Left forelimb (tissue), 1 donor: ENCODE data around the gene LHX2.

ENCODE experiments used
- DNase-seq: peaks from one replicate; pipeline ENCODE4 v3.0.0-alpha.2; 2018; ENCODE audit warnings: low spot score

LHX2 gene

GRCh38 chr9:124000161-124000783, 11.3 kb upstream of the LHX2 start:
- no peak for DNase-seq

- DNase-seq = no peak
These were observed 10.6 kb upstream of the LHX2 start for GRCh38 chr9:124000784-124001457.

DNA sequence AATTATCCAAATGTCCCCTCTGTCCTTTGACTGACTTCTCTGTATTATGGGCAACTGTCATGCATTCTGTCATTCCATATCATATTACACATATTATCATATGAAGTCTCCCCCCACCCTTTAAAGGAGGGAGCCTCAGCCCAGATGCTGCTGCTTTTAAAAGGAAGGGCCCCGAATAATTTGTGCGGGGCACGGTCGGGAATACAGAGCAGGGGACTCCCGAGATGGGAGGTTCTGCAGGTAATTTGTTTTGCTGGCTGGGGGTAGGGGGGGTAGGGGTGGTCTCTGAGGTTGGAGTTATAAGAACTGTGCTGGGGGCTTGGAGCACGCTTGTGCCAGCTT, 10.1 kb upstream of the LHX2 start:
- DNase-seq = no peak

DNA sequence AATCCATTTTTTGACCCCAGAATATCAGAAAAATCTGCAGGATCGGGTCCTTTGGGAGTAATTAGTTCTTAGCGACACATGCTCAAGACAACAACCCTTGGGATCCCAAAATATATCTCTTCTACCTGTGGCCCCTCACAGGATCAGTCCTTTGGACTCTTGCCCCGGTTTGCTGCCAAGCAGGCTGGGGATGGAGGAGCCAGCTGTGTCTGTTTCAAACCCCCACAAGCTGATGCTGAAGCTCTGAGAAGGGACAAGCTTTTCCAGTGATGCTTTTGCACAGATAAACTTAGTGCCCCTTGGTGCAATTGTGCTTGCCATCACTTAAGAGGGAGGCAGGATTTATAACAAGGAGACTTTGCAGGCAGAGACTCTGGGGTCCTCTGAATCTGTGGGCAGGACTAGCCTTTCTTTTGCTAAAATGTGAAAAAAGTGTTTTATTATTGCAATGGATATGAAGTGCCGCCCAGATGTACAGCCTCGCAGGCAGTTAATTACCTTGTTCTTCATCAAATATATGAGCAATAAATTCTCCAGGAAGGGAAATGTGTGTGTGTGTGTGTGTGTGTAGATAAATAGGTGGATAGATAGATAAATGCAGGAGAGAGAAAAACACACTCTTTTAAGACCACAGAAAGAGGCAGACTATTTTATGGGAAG, 9.6 kb upstream of the LHX2 start:
- no peak for DNase-seq

- no peak for DNase-seq
These were observed 7.8 kb upstream of the LHX2 start for GRCh38 chr9:124003636-124004349.

DNA sequence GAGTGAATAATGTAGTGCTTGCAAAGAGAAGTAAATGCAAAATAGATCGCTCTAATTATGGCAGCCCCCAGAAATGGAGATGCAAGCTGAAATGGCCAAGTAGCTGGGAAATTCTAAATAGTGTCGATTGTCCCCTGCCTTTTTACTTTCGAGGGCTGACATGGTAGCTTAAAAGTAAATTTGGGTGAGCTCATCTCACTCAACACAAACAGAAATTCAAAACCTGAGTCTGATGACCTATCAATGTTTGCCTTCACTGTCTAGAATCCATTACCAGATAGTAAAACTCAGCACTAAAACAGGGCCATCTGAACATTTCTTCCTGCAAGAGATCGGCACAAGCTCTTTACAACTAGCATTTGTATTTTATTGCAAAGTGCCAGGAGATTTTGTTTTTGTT, 7.0 kb upstream of the LHX2 start:
- no peak for DNase-seq

- DNase-seq = no peak
These were observed 6.4 kb upstream of the LHX2 start for GRCh38 chr9:124005029-124005771.

DNA sequence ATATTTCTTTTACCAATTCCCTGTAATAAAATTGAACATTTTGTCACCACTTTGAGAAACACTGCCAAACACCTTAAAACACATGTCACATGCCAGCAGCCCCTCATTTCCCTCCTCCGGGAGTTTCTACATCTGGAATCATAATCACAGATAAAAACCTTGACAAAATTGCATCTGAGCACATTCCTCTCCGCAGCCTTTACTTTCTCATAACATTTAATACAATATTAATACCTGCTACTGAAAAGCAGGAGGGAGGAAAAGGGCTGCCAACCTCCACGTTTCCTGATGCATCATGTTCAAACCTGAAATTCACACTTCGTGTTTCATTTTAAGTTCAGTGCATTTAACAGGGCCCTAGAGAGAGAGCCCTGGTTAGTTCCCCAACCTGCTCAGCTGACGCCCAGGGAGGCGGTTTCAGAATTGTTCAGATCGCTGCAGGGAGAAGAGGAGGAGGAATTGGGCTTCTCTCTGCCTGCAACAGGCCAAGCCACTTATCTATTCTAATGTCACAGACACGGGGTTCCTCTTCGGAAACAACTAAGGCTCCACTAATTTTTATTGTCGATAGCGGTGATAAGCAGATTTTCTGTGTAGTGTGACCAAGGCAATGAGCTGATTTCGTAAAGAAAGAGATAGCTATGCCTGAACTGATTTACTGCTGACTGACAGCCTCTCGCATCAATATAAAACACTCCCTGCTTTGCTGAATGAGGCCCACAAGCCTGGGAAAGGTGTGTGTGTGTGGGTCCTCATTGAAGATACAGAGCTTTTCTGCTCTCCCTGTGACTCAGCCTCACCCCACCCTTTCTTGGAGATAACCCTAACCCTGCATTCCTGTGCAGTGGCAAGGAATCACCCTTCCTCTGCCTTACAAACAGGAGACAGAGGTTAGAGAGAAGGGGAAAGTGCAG, 4.9 kb upstream of the LHX2 start:
- no peak for DNase-seq

DNA sequence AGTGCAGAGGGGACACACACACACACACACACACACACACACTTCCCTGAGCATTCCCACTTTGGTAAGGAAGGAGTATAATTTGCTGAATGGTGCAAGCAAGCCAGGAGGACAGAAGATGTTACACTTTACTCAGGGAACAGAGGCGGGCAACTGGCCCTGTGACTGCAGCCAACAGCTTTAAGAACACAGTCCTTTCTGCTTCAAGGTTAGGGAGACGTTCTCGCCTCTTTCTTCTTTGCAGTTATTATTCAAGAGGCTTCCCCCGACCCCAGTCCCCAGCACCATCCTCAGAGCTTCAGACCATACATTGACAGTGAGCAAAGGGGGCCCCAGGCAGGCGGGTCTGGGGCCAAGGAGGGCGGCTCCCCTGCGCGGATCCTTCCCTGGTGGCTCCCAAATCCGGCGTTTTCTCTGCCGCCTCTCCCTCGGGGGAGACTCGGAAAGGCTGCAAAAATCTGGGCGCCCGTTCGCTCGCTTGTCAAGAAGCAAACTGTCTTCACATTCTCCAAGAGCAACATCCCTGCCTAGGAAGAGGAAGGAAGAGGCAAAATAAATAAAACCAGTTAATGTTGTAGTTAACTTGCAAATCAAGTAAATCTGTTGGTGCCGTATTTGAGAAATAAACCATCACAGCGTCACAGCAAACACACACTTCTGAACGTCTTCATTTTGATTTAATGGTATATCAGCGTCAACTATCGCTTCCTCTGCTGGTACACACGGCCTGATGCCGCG, 3.8 kb upstream of the LHX2 start:
- DNase-seq = no peak

- DNase-seq = no peak
These were observed 3.3 kb upstream of the LHX2 start for GRCh38 chr9:124008303-124008693.

DNA sequence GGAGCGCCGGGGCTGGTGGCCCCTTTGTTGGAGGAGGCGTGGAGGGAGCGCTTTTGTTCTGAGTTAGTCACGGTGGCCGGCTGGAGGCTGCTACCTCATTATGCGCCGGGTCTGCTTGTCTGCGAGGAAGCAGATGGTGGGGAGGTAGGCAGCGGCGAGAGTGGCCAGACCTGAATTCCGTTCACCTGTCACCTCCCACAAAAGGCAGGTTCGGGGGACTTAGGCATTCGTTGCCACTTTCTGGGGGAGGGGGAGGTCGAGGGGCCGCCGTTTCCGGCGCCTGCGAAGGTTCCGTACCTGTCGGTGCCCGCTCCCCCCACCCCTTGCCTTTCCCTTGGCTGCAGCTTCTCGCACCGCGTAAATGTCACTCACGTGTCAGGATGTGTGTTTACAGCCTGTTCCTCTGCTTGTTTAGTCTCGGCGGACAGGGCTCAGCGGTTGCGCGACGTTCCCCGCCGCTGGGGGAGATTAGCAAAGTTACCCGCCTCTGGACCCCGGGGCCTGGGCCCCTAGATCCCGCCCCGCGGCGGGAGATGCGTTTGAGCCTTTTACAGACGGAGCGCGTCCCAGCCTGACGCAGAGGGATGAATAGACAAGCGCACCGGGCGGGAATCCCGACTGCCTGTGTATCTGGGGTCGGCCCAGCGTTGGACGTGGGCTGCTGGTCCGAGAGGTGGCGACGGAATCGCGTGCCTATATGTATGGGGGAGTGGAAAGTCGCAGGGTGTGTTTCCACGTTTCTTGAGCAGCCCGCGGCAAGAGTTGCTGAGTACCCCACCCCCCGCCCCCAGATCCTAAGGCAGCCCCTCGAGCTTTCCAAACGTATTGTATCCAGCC, 2.7 kb upstream of the LHX2 start:
- DNase-seq = no peak

DNA sequence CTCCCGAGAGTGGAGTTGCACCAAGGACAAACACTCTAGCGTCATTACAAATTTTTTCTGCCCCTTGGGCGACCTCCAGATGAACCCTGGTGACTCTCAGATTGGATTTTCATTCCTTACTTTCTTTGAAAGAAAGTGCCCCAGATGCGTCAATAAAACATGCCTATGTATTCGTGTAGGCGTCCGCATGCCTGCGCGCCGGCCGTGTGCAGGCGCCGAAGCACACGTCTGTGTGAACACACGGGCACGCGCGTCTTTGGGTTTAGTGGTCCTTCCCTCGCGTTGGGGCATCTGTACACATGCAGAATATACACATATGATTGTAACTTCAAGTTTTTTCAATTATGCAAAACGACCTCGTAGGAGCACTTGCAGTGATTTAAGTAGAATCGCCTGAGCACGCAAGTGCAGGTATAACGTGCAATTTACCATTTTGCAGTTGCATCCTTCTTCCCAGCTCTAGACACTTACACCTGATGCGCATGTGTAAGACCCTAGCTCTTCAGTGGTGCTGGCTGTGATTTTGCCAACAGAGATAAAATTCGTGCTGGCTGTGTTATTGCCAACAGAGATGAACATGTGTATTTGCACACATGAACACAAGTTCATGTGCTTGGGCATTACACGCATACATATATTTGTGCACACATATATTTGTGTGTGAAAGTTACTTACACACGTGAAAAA, 1.9 kb upstream of the LHX2 start:
- no peak for DNase-seq

- no peak for DNase-seq
These were observed 1.3 kb upstream of the LHX2 start for GRCh38 chr9:124010303-124010664.

GRCh38 chr9:124010665-124011321, 775 bp upstream of the LHX2 start:
- no peak for DNase-seq

- DNase-seq = no peak
These were observed 1.1 kb downstream of the LHX2 start for GRCh38 chr9:124012368-124013301.

DNA sequence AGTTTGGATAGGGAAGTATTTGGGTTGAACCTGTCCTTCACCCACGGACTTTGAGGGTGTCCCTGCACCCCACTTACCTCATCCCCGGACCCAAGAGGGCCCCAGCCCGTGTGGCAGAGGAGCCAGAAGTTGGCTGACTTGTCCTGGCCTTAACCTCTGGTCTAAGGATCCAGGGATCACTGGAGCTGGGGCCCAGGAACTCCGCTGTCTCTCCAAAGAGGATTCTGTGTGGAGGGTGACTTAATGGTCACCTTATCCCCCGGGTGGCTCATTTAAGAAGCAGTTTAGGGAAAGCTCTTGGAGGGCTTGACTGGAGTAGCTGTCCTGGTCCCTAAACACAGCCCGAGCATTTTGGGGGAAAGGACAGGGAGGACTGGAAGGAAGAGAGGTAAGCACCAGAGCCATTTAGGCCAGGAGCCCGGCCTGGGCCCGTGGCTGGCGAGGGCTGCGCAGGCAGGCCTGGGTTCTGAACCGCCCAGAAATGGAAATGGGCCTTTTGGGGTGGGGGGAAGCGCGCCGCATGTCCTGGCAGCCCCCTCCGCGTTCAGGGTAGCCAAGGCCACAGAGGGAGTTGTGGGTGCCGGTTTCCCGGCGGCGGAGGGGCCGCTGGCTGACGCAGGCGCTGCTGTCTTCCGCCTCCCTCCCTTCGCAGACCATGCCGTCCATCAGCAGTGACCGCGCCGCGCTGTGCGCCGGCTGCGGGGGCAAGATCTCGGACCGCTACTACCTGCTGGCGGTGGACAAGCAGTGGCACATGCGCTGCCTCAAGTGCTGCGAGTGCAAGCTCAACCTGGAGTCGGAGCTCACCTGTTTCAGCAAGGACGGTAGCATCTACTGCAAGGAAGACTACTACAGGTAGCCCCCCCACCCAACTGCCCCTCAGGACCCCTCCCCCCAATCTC, 2.0 kb downstream of the LHX2 start:
- DNase-seq = no peak
